ENCODE results near the gene SYNJ2BP.
"Not testable (repeated sequence)": the region's sequence is repeated elsewhere in the genome, so short reads cannot be mapped to it uniquely, and the experiment has no call there.

Gene SYNJ2BP, protein sequence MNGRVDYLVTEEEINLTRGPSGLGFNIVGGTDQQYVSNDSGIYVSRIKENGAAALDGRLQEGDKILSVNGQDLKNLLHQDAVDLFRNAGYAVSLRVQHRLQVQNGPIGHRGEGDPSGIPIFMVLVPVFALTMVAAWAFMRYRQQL

DNA sequence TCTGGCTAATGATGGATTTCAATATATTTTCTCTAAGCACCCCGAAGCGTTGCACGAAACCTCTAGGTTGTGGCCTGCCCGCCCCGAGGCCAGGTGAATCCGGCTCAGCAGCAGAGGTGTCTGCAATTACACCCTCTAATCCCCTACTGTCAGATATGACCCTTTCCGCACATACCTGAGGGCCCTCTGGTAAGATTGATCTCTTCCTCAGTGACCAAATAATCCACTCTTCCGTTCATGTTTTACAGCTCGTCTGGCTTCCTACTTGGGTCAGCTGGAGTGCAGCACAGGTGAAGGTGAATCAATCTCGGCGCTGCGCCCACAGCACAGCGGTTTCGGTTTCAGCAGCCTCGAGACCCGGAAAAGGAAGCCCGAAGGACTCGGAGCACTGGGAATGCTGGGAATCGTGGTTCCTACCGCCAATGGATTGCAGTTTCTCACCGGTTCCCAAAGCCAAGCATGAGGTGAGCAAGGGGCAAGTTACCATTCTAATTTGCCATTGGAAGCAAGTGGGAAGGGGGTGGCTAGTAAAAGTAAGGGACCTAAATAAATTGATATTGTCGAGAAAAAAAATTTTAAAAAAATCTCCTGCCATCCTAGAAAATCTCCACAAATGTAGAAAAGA is at the start of gene SYNJ2BP:
TSS of gene SYNJ2BP (minus strand) at position 366 of the 625 bp plus-strand sequence. CDS start at position 239, 127 bp downstream.
- DNase-seq, result peak; percentile 65

DNA sequence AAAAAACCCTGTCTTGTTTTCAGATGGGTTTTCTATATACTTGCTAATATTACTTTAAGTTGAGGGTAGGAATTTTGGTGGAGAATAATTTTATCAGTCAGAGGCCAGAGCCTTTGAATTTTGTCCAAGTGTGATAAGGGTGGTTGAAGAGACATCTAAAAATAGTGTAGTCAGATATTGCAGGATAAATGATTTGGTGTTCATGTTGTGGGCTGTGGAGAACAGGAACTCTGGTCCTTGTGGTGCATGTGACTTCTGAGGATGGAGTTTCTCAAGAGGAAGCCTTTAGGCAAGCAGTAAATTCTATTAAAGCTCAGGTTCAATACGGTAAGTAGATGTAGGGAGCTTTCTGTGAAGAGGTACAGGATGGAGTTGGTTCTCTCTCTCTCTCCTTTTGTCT is 37.8 kb upstream of the SYNJ2BP start:
- DNase-seq, result no peak

DNA sequence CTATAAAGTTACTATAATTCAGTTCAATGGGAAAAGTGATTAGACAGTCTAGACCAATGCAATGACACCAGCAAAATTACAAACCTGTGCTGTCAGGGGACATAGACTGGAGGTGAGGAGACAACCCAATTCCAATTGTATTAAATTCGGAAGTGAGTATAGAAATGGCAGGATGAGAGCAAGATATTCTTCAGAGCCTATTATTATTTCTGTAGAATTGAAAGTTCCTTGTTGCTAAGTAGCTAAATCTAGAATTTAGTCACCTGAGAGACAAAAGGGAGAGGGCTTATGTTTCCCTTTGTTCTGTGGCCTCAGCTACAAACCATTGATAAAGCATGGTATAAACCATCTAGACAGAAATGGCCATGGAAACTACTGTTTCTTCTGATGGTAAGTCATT is 35.0 kb upstream of the SYNJ2BP start, which contains the start of gene ADAM21:
TSS of gene ADAM21 (plus strand) at position 301 of the 400 bp plus-strand sequence. CDS start 5,326 bp downstream, outside the sequence.
- DNase-seq, result no peak

DNA sequence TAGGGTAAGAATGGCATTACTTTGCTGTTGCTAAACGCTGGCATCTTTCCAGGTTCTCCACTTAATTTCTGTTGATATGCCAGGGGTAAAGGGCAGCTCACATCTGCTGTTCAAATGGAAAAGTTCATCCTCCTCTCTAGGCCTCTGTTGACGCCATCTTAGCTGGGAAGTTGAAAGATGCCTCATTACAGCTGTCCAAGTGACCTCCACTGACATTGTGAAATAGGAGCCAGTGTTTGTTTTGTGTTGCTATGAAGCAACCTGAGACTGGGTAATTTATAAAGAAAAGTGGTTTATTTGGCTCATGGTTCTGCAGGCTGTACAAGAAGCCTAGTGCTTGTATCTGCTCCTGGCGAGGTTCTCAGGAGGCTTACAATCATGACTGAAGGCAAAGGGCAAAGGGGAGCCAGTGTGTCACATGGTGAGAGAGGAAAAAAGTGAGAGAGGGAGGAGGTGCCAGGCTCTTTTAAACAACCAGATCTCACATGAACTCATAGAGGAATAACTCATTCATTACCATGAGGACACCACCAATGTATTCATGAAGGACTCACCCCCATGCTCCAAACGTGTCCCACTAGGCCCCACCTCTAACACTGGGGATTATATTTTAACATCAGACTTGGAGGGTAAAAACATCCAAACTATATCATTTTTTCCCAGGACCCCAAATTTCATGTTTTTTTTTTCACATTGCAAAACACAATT is 31.9 kb upstream of the SYNJ2BP start:
- no peak for DNase-seq

DNA sequence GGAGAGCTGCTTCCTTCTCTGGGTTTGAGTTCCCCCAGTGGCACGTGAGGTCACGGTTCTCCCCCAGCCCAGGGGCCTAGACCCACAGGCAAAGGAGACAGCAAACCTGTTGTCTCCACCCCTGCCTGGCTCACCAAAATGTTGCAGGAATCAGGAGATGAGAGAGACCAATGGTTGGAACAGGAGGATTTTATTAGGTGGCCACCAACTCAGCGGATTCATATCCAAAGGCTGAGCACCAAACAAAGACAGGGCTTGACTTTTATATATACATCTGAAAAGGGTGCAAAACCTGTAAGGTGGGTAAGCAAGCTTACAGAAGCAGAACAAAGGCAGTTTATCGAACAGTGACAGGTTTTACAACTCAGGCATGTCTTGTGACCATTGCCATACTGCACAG is 25.9 kb upstream of the SYNJ2BP start:
- DNase-seq, result no peak

DNA sequence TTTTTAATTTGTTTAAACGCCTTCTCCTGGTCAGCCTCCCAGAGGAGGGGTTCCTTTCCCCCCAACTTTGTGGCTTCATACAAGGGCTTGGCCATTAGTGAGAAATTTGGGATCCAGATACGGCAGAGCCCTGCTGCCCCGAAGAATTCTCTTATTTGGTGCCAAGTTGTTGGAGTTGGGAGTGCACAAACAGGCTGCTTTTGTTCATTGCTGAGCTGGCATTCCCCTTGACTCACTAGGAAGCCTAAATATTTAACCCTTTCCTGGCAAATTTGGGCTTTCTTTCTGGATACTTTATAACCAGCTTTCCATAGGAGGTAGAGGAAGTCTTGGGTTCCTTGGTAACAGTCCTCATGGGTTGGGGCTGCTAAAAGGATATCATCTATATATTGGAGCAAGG is 24.8 kb upstream of the SYNJ2BP start:
- no peak for DNase-seq

DNA sequence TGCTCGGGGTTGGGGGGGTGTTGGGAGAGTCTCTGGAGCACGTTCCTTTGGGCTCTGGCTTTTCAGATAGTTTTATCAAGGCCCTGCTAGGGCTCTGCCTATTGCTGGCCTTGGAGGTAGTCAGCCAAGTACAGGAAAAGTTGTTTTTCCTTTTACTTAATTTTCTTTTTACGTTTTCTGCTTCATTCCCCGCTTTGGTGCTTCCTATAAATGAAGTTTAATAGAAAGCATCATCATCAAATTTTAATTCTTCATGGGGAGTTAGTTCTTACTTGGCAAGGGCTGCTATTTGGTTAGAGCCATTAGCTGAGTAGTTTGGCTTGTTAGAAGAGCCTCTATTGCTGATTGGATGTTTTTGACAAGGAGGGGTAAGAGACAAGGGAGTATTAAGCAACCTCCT is 20.0 kb upstream of the SYNJ2BP start:
- DNase-seq, result no peak

DNA sequence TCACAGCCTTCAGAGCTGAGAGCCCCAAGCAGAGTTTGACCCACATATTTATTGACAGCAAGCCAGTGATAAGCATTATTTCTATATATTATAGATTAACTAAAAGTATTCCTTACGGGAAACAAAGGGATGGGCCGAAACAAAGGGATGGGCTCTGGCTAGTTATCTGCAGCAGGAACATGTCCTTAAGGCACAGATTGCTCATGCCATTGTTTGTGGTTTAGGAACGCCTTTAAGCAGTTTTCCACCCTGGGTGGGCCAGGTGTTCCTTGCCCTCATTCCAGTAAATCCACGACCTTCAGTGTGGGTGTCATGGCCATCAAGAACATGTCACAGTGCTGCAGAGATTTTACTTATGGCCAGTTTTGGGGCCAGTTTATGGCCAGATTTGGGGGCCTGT is 9.7 kb upstream of the SYNJ2BP start:
- not testable (repeated sequence) for DNase-seq

DNA sequence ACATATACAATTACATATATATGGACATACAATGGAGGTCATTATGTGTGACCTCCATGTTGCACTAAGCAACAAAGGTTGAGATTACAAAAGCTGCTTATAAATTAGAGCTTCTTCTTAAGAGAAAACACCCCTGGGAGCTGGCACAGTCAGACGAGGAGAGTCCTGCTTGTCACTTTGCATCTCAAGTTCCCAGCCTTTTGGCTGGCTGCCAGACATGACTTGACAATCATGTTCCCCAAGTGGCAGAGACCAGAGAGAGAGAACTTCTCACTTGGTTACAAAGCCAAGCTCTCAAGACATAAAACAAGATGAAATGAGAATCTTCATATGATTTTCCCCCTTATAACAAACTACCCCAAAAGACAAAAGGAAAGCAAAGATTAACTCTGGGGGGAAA is 8.5 kb upstream of the SYNJ2BP start:
- no peak for DNase-seq

DNA sequence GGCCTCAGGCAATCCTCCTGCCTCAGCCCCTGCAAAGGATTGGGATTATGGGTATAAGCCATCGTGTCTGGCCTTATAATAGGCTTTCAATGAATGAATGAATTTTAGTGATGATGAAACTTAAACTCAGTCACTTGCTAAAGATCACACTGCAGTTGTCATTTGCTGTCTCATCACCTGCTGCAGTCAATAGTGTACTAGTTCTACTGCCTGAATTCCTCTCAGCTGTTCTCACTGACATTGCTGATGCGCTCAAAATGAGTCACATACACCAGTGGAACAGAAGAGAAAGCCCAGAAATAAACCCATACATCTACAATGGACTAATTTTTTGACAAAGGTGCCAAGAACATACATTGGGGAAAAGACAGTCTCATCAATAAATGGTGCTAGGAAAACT is 5.6 kb upstream of the SYNJ2BP start:
- no peak for DNase-seq

DNA sequence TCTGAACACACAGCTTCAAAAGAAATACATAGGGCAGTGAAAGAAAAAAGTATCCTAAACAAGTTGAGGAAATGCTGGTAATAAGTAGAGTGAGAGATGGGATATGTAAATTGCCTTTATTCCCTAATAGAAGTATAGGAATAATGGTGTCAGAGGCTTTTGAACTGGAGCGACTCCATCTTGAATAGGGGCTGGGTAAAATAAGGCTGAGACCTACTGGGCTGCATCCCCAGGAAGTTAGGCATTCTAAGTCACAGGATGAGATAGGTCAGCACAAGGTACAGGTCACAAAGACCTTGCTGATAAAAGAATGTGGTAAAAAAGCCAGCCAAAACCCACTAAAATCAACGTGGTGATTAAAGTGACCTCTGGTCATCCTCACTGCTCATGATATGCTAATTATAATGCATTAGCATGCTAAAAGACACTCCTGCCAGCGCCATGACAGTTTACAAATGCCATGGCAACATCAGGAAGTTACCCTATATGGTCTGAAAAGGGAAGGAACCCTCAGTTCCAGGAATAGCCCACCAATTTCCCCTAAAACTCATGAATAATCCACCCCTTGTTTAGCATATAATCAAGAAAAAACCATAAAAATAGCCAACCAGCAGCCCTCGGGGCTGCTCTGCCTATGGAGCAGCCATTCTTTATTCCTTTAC is 2.5 kb upstream of the SYNJ2BP start:
- DNase-seq, result not testable (repeated sequence)

DNA sequence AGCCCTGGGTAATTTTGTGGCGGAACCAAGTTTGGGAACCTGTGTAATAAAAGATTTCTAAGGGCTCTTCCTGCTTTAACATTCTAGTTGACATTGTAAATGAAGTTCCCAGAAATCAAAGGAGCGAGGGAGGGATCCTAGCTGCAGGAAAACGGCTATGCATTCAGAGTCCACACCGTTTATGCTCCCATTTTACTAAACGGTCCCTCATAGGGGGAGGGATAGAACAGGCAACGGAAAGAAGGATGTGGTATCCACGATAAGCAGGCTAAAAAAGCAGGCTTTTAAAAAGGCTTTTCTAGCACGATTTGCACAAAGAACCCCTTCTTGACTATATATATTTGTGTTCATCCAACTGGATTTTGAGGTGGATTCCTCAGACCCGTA is 559 bp downstream of the SYNJ2BP start:
- DNase-seq, result peak; percentile 1

DNA sequence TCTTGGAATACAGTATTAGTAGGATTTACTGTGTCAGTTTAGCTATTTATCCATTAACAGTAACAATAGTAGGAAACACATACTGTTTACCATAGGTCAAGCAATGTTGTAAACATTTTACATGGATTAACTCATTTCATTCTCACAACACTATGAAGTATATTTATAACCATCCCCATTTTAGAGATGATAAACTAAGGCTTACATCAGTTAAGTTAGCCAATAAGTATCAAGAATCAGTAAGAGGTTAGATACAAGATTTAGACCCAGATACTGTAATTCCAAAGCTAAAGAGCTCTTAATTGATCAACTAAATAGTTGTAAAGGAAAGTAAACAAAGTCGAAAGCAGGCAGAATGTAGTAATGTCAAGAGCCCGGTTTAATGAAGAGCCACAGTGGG is 1.1 kb downstream of the SYNJ2BP start:
- DNase-seq, result no peak

DNA sequence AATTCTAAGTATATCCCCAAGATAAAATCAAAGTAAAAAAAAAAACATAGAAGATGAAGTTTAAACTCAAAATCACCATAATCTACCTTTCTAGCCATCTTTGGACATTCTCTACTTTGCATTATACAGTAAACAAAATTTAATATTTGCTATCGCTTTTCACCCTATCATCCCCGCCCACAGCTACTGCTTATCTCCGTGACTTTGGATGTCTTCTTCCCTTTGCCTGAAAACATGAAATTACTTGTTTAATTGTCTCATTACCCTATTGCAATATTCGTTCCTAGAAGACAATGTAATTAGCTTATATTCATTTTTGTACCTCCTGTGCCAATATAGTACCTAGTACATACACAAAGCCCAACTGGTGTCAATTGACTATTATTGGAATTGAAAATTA is 9.3 kb downstream of the SYNJ2BP start:
- DNase-seq, result no peak

DNA sequence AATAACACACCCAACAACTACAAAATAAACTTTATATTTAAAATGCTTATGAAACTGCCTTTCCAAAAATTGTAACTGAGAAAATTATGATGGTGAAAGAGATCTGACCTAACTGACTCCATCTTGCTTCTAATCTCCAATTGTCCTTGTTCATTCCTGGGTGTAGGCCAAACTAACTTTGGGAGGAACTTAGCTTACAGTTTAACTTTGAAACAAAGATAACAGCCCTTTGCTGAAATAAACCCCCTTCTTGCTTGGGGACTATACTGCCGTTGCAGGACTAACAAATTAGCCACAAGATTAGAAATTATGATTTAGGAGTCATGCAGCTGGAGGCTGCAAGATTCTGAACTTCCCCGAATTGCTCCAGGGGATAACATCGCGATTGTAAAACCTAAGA is 10.7 kb downstream of the SYNJ2BP start:
- DNase-seq, result not testable (repeated sequence)

DNA sequence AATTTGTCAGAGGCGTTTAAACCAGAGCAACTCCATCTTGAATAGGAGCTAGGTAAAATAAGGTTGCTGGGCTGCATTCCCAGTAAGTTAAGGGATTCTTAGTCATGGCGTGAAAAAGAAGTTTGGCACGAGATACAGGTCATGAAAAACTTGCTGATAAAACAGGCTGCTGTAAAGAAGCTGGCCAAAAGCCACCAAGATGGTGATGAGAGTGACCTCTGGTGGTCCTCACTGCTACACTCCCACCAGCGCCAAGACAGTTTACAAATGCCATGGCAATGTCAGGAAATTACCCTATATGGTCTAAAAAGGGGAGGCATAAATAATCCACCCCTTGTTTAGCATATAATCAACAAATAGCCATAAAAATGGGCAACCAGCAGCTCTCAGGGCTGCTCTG is 13.6 kb downstream of the SYNJ2BP start:
- not testable (repeated sequence) for DNase-seq

DNA sequence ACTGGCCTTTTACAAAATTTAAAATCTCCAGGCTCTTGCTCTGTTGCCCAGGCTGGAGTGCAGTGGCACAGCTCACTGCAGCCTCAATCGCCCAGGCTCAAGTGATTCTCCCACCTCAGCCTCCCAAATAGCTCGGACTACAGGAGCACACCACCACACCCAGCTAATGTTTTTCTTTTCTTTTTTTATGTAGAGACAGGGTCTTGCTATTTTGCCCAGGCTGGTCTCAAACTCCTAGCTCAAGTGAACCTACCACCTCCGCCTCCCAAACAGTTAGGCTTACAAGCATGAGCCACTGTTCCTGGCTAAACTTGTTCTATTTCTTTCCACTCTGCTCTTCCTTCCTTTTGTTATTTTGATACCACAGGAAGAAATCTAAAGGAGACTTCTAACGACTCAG is 15.2 kb downstream of the SYNJ2BP start:
- no peak for DNase-seq

DNA sequence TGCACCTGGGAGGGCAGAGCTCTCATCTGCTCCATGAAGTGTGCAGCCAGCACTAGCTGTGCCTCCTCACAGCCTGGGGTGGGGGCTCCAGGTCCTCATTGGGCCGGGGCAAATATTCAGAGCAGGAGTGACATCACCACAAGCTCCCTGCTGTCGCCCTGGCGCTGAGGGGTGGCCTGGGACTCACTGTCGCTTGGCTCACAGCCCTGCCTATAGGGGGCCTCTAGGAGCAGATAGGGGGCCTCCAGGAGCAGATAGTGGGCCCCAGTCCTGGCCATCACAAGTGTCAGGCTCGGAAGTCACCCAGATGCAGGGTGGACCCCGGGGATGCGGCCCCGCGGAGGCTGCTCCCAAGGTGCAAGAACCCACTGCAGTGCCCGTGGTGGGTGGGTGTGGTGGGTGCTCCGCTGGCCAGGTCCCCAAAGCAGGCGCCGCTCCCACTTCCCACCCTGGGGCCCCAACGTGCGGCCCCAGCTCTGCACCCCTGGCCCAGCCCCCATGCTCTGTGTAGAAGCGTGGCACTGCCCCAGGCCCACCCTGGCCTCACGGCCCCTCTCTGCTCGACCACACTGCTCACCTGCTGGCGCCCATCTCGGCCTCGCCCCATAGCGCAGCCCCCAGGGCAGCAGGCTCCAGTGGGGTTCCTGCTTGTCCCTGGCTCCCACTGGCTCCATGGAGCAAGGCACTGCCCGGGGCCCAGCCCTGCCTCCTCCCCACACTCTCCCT is 18.0 kb downstream of the SYNJ2BP start:
- DNase-seq, result no peak

DNA sequence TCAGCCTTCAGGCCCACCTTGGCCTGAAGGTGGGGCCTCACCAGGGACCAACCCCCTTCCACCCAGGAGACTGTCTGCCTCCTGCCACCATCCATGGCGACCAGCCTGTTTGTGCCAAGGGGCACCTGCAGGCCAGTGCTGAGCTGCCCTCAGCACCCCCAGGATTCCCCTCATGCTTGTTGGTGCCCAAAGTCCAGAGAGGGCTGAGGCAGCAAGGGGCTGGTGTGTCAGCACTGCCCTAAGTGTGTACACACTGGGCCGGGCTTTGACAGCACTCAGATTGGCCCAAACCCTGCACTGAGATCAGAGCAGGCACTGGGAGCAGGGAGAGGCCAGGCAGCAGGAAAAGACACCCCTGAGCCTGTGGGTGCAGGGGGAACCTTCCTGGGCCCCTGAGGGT is 18.6 kb downstream of the SYNJ2BP start:
- no peak for DNase-seq

DNA sequence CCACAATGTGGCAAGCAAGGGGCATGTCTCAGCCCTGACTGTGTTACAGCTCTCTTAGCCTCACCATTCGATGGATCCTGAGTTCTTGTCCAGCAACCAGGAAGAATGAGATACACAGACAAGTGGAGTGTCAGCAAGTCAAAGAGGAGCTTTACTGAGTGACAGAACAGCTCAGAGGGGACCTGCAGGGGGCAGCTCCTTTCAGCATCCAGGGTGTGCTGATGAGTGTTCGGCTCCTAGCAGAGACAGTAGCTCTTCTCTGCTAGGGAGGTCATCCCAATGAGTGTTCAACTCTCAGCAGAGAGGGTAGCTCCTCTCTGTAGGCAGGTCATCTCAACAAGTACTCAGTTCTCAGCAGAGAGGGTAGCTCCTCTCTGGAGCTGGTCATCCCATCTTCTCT is 19.1 kb downstream of the SYNJ2BP start:
- no peak for DNase-seq

DNA sequence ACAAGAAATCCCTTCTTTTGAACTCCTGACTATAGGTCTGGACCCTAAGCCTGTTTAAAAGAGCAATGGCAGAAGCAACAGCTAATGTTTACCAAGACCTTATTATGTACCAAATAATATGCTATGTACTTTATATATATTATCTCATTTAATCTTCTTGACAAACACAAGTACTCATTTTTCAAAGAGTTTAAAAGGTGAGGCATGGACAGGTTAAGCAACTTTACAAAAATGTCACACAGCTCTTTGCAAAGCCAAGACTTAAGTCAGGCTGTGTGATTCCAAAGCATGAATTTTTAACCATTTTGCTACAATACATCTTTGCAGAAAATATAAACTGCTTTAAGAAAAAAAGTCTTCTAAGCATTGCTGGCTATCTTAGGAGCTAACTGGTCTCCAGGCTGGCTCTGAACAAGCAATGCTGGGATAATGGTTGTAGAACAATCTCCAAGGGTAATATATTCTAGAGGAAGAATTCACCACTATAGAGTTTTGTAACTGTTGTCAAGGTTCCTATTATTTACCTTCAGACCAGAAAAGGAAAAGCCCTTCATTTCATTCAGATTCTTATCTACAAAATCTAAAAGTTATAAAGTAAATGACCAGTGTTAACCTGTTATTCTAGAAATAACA is 22.1 kb downstream of the SYNJ2BP start:
- no peak for DNase-seq

DNA sequence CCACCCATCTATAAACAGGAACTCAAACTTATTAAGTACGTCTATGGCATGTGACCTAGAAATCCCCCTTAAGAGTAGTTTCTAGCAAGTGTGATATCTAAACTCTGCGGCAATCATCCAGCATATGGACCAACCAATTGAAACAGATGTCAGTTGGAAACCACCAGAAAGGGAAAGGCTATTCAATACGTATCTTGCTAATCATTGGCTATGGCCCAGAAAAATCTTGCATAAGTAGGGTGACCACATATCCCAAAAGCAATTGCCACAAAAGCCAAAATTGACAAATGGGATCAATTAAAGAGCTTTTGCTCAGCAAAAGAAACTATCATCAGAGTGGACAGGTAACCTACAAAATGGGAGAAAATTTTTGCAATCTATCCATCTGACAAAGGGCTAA is 24.2 kb downstream of the SYNJ2BP start:
- no peak for DNase-seq
